ENCODE data around the gene KRT13. TPM values are rescaled to one million over a fixed set of nuclear protein-coding genes. Genes with fewer than 3 reads are reported as not detected.

KRT13 gene
- polyA plus RNA-seq, 1 donor from 2014 or later: not detected

GRCh38 chr17:41486809-41487530 lies 18.4 kb downstream of the KRT13 start:
- H3K36me3 ChIP-seq (ENCODE audit: insufficient read depth, low read length): no peaks in the 10 kb centered on the region

GRCh38 chr17:41486316-41486715 lies 19.1 kb downstream of the KRT13 start:
- no peaks in the 10 kb centered on the region for H3K9me3 ChIP-seq (ENCODE audit: low read length)
- no peaks in the 10 kb centered on the region for H3K79me2 ChIP-seq (replicated peaks; ENCODE audit: insufficient read depth, low read length)
- H3K27ac ChIP-seq (ENCODE audit: low read length): no peak overlapping the region
- H4K20me1 ChIP-seq (ENCODE audit: insufficient read depth): no peaks in the 10 kb centered on the region
- no peak overlapping the region for H3K4me3 ChIP-seq (ENCODE audit: low read length)
- H3K9me2 ChIP-seq (ENCODE audit: insufficient read depth, low read length): no peaks in the 10 kb centered on the region
- H3K4me2 ChIP-seq (ENCODE audit: low read length): no peak overlapping the region
- no peak overlapping the region for H2AFZ ChIP-seq (ENCODE audit: low read depth, low read length)
- no peak overlapping the region for H3K9ac ChIP-seq (ENCODE audit: low read length)
- no peaks in the 10 kb centered on the region for H3K36me3 ChIP-seq (ENCODE audit: insufficient read depth, low read length)
- H3K27me3 ChIP-seq (ENCODE audit: insufficient read depth, low read depth, low read length): no peaks in the 10 kb centered on the region
- H3F3A ChIP-seq (ENCODE audit: insufficient read depth, low read length, poor library complexity, severe bottlenecking): no peaks in the 10 kb centered on the region
- no peak for TF ChIP-seq POLR2AphosphoS5 (IDR thresholded peaks at IDR 0.05)
- no peak for TF ChIP-seq CTCF (IDR thresholded peaks at IDR 0.05; ENCODE audit: poor library complexity, severe bottlenecking)
- TF ChIP-seq EZH2 (IDR thresholded peaks at IDR 0.05; ENCODE audit: borderline replicate concordance, insufficient read depth, low read length, poor library complexity, severe bottlenecking): no peak
- no peak for TF ChIP-seq EP300 (conservative IDR thresholded peaks at IDR 0.05; ENCODE audit: poor library complexity, severe bottlenecking)
- TF ChIP-seq SMC3 (conservative IDR thresholded peaks at IDR 0.05; ENCODE audit: poor library complexity): no peak

More at GRCh38 chr17:41486809-41487530, 18.4 kb downstream of the KRT13 start:
- H3K9me3 ChIP-seq (ENCODE audit: low read length): no peaks in the 10 kb centered on the region
- H3K27me3 ChIP-seq (ENCODE audit: insufficient read depth, low read depth, low read length): no peaks in the 10 kb centered on the region
- H3K9ac ChIP-seq (ENCODE audit: low read length): no peak overlapping the region
- H3K27ac ChIP-seq (ENCODE audit: low read length): no peak overlapping the region
- H2AFZ ChIP-seq (ENCODE audit: low read depth, low read length): no peak overlapping the region
- H3K79me2 ChIP-seq (replicated peaks; ENCODE audit: insufficient read depth, low read length): no peaks in the 10 kb centered on the region
- TF ChIP-seq EZH2 (IDR thresholded peaks at IDR 0.05; ENCODE audit: borderline replicate concordance, insufficient read depth, low read length, poor library complexity, severe bottlenecking): no peak
- no peak for TF ChIP-seq TAF1 (IDR thresholded peaks at IDR 0.05; ENCODE audit: low read depth)
- no peak for TF ChIP-seq CTCF (IDR thresholded peaks at IDR 0.05; ENCODE audit: poor library complexity, severe bottlenecking)
- TF ChIP-seq RAD21 (conservative IDR thresholded peaks at IDR 0.05): no peak
- no peak for TF ChIP-seq MXI1 (conservative IDR thresholded peaks at IDR 0.05; ENCODE audit: poor library complexity, severe bottlenecking)
- TF ChIP-seq EP300 (conservative IDR thresholded peaks at IDR 0.05; ENCODE audit: poor library complexity, severe bottlenecking): no peak
- no peak for TF ChIP-seq POLR2AphosphoS5 (IDR thresholded peaks at IDR 0.05)
- no peak for TF ChIP-seq REST (IDR thresholded peaks at IDR 0.05; ENCODE audit: borderline replicate concordance)
- TF ChIP-seq SMC3 (conservative IDR thresholded peaks at IDR 0.05; ENCODE audit: poor library complexity): no peak
- no peak overlapping the region for H3K4me2 ChIP-seq (ENCODE audit: low read length)
- H3F3A ChIP-seq (ENCODE audit: insufficient read depth, low read length, poor library complexity, severe bottlenecking): no peaks in the 10 kb centered on the region
- no peaks in the 10 kb centered on the region for H4K20me1 ChIP-seq (ENCODE audit: insufficient read depth)
- H3K4me3 ChIP-seq (ENCODE audit: low read length): no peak overlapping the region
- no peaks in the 10 kb centered on the region for H3K9me2 ChIP-seq (ENCODE audit: insufficient read depth, low read length)

Data from neural cell (in vitro differentiated cells).